Measurements from ENCODE around the gene PDXK. TPM values are rescaled to one million over a fixed set of nuclear protein-coding genes. Genes with fewer than 3 reads are reported as not detected.
A peak's percentile ranks its signal among the peaks of the same experiment; 100 is the strongest.

PDXK gene
- total and polyA plus RNA-seq, 2 of the 13 experiments (the other 11 are each of a cell fraction or from before 2014, with no cell fraction given), result 114 to 184 TPM

DNA sequence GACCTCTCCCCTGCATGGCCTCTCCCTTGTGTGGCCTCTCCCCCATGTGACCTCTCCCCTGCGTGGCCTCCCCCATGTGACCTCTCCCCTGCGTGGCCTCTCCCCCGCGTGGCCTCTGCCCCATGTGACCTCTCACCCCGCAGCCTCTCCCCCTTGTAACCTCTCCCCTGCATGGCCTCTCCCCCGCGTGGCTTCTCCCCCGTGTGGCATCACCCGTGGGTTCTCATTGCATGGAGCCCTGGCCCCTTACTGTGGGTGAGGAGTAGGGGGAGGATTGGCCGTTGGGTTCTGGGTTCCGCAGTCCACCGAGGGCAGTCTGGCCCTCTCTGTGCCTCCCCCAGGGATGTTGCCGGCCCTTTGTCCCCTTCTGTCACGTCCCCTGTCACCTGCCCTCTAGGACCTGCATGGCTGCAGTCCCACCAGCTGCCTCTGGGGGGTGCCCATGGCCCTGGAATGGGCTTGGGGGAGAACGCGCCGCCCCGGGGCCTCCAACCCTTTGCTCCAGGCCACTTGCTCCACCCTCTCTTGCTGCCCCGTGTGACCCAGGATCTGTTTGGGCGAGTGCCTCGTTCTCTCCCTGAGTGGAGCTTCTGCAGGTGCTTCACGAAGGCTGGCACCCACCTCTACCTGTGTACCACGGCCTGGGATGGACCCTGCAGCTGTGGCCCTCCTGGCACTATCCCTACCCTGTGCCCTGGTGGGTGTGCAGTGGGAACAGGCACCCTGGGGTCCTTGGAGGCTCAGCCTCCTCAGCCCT lies 91.8 kb downstream of the PDXK start (continued):
- no peak for TF ChIP-seq PRPF4 (IDR thresholded peaks at IDR 0.05; ENCODE audit: low read depth, low read length, poor library complexity, severe bottlenecking)
- TF ChIP-seq TCF12 (IDR thresholded peaks at IDR 0.05), result no peak
- TF ChIP-seq TCF12 (CRISPR knock-in tag; IDR thresholded peaks at IDR 0.05), result no peak
- TF ChIP-seq SP4 (CRISPR knock-in tag; IDR thresholded peaks at IDR 0.05), result peak; percentile 51
- TF ChIP-seq, protein P1, sequence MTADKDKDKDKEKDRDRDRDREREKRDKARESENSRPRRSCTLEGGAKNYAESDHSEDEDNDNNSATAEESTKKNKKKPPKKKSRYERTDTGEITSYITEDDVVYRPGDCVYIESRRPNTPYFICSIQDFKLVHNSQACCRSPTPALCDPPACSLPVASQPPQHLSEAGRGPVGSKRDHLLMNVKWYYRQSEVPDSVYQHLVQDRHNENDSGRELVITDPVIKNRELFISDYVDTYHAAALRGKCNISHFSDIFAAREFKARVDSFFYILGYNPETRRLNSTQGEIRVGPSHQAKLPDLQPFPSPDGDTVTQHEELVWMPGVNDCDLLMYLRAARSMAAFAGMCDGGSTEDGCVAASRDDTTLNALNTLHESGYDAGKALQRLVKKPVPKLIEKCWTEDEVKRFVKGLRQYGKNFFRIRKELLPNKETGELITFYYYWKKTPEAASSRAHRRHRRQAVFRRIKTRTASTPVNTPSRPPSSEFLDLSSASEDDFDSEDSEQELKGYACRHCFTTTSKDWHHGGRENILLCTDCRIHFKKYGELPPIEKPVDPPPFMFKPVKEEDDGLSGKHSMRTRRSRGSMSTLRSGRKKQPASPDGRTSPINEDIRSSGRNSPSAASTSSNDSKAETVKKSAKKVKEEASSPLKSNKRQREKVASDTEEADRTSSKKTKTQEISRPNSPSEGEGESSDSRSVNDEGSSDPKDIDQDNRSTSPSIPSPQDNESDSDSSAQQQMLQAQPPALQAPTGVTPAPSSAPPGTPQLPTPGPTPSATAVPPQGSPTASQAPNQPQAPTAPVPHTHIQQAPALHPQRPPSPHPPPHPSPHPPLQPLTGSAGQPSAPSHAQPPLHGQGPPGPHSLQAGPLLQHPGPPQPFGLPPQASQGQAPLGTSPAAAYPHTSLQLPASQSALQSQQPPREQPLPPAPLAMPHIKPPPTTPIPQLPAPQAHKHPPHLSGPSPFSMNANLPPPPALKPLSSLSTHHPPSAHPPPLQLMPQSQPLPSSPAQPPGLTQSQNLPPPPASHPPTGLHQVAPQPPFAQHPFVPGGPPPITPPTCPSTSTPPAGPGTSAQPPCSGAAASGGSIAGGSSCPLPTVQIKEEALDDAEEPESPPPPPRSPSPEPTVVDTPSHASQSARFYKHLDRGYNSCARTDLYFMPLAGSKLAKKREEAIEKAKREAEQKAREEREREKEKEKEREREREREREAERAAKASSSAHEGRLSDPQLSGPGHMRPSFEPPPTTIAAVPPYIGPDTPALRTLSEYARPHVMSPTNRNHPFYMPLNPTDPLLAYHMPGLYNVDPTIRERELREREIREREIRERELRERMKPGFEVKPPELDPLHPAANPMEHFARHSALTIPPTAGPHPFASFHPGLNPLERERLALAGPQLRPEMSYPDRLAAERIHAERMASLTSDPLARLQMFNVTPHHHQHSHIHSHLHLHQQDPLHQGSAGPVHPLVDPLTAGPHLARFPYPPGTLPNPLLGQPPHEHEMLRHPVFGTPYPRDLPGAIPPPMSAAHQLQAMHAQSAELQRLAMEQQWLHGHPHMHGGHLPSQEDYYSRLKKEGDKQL (CRISPR knock-in tag; IDR thresholded peaks at IDR 0.05; ENCODE audit: low read depth), result no peak
- TF ChIP-seq ELF4 (CRISPR knock-in tag; IDR thresholded peaks at IDR 0.05; ENCODE audit: borderline replicate concordance), result no peak
- TF ChIP-seq, protein P2, sequence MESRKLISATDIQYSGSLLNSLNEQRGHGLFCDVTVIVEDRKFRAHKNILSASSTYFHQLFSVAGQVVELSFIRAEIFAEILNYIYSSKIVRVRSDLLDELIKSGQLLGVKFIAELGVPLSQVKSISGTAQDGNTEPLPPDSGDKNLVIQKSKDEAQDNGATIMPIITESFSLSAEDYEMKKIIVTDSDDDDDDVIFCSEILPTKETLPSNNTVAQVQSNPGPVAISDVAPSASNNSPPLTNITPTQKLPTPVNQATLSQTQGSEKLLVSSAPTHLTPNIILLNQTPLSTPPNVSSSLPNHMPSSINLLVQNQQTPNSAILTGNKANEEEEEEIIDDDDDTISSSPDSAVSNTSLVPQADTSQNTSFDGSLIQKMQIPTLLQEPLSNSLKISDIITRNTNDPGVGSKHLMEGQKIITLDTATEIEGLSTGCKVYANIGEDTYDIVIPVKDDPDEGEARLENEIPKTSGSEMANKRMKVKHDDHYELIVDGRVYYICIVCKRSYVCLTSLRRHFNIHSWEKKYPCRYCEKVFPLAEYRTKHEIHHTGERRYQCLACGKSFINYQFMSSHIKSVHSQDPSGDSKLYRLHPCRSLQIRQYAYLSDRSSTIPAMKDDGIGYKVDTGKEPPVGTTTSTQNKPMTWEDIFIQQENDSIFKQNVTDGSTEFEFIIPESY (CRISPR knock-in tag; IDR thresholded peaks at IDR 0.05), result no peak
- TF ChIP-seq, protein P3, sequence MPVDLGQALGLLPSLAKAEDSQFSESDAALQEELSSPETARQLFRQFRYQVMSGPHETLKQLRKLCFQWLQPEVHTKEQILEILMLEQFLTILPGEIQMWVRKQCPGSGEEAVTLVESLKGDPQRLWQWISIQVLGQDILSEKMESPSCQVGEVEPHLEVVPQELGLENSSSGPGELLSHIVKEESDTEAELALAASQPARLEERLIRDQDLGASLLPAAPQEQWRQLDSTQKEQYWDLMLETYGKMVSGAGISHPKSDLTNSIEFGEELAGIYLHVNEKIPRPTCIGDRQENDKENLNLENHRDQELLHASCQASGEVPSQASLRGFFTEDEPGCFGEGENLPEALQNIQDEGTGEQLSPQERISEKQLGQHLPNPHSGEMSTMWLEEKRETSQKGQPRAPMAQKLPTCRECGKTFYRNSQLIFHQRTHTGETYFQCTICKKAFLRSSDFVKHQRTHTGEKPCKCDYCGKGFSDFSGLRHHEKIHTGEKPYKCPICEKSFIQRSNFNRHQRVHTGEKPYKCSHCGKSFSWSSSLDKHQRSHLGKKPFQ (CRISPR knock-in tag; IDR thresholded peaks at IDR 0.05; ENCODE audit: insufficient replicate concordance), result no peak
- no peak for TF ChIP-seq PCBP2 (optimal IDR thresholded peaks at IDR 0.05; ENCODE audit: low read depth, low read length, poor library complexity, severe bottlenecking)
- TF ChIP-seq ZBTB7B (CRISPR knock-in tag; IDR thresholded peaks at IDR 0.05), result no peak
- no peak for TF ChIP-seq SRF (IDR thresholded peaks at IDR 0.05; ENCODE audit: low read depth, low read length)
- TF ChIP-seq TOE1 (CRISPR knock-in tag; IDR thresholded peaks at IDR 0.05), result no peak
- no peak for TF ChIP-seq ARNT2 (CRISPR knock-in tag; IDR thresholded peaks at IDR 0.05; ENCODE audit: low read depth)
- TF ChIP-seq SAP130 (CRISPR knock-in tag; IDR thresholded peaks at IDR 0.05; ENCODE audit: low read depth), result peak; percentile 62
- TF ChIP-seq ZNF468 (CRISPR knock-in tag; IDR thresholded peaks at IDR 0.05), result no peak
- TF ChIP-seq ZNF550 (CRISPR knock-in tag; IDR thresholded peaks at IDR 0.05; ENCODE audit: borderline replicate concordance), result no peak
- TF ChIP-seq POLR2AphosphoS5 (IDR thresholded peaks at IDR 0.05; ENCODE audit: low read depth, low read length), result no peak
- no peak for TF ChIP-seq RFX1 (IDR thresholded peaks at IDR 0.05)
- no peak for TF ChIP-seq ZNF879 (CRISPR knock-in tag; IDR thresholded peaks at IDR 0.05)
- TF ChIP-seq ZNF839 (CRISPR knock-in tag; IDR thresholded peaks at IDR 0.05; ENCODE audit: borderline replicate concordance), result no peak
- TF ChIP-seq ZNF850 (CRISPR knock-in tag; conservative IDR thresholded peaks at IDR 0.05), result no peak
- TF ChIP-seq SIX1 (CRISPR knock-in tag; IDR thresholded peaks at IDR 0.05; ENCODE audit: borderline replicate concordance), result no peak
- TF ChIP-seq ZNF44 (CRISPR knock-in tag; IDR thresholded peaks at IDR 0.05), result no peak

Measured in HepG2 (cell line).